NCI-H1417 treated with DMSO at 0.1 percent for 48 hours (cell line): ENCODE measurements around the gene F2RL2.
"Not testable (repeated sequence)": the region's sequence is repeated elsewhere in the genome, so short reads cannot be mapped to it uniquely, and the experiment has no call there.

Experiments used
- DNase-seq: peaks from one replicate; lab custom pipeline; 2025; lab: John Stamatoyannopoulos, UW

F2RL2 gene

DNA sequence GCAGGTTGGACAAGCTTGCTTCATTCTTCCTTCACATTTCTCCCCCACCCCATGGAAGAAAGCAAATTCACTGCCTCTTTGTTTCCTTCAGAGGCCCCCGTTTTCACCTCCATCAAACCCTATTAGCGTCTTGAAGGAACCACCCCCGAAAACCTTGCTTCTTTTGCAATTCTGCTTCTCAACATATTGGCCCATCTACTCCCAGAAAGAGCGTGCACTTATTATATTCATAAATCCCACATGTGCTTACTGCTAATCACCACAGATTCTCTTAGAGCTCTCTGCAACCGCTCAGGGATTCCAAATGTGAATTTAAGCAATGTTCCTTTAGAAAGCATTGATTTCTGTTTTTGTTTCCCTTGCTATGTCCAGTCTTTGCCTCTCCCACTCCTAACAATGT, 1.1 kb downstream of the F2RL2 start:
- no peak for DNase-seq

GRCh38 chr5:76620166-76620565, 3.0 kb downstream of the F2RL2 start:
- no peak for DNase-seq

GRCh38 chr5:76617675-76618074, 5.5 kb downstream of the F2RL2 start:
- DNase-seq, result no peak

GRCh38 chr5:76617229-76617628, 6.0 kb downstream of the F2RL2 start:
- no peak for DNase-seq

- DNase-seq, result no peak
Observed at GRCh38 chr5:76616206-76616605, 7.0 kb downstream of the F2RL2 start.

GRCh38 chr5:76615759-76616158, 7.4 kb downstream of the F2RL2 start:
- DNase-seq, result no peak

- no peak for DNase-seq
Observed at GRCh38 chr5:76612942-76613341, 10.3 kb downstream of the F2RL2 start.

GRCh38 chr5:76610196-76610595, 13.0 kb downstream of the F2RL2 start:
- DNase-seq, result no peak

DNA sequence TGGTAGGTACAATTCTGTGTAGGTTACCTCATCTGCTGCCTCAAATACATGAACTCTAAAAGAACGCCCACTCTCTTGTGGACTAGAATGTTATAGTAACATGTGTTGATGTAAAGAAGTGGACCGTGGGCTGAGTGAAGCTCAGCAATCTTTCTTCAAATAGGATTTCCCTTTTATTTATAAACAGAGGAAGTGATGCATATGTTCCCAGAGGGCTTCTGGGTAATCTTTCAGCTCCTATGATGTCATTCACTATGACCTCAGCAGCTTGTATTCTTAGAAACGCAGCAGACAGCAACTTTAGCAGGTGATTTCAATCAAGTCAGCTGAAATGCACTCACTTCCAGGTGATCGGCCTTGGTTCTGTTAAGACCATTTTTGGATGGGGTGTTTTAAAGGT, 14.4 kb downstream of the F2RL2 start:
- DNase-seq, result no peak

DNA sequence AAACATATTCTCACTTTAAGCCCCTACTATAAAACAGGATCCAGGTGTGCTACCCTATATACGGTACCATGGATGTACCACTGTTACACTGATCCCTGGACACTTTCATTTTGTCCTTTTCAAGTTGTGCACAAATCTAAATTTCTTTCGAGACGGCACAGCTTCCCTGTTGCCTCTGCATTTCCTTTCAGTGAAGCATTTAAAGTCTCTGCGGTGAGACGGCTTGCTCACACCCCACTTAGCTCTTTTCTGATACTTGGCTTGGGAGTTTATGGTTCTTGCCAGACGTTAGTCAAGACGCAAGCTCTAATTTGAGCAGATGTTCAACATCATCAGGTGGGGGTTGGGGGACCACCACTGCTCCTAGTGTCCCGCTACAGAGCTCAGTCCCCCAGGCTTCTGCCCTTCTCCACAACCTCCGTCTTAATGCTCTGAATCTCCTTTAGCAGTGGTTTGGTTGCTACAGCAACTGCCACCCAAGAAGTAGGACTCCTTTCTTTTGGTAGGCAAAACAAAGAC, 15.8 kb downstream of the F2RL2 start:
- DNase-seq, result no peak

DNA sequence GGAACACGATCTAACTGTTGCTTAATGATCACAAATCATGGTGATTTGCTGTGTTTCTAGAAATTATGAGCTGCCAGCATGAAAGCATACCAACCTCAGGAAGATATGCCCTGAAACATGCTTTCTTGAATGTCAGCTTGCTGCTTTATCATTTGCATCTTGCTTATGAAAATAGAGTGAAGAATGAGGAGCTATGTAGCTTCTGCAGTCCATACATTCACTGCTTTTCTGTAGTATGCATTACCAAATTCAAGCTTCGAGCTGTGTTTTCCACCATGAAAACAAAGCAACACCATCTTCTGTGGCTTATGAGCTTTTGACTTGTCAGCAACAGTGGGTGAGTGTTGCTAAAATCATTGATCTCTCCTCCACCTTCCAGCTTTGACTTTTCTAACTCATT, 16.5 kb downstream of the F2RL2 start:
- DNase-seq, result no peak

GRCh38 chr5:76604838-76605237, 18.4 kb downstream of the F2RL2 start:
- no peak for DNase-seq

DNA sequence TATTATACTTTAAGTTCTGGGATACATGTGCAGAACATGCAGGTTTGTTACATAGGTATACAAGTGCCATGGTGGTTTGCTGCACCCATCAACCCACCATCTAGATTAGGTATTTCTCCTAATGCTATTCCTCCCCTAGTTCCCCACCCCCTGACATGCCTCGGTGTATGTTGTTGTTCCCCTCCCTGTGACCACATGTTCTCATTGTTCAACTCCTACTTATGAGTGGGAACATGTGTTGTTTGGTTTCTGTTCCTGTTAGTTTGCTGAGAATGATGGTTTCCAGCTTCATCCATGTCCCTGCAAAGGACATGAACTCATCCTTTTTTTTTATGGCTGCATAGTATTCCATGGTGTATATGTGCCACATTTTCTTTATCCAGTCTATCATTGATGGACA, 19.2 kb downstream of the F2RL2 start:
- not testable (repeated sequence) for DNase-seq

- DNase-seq, result no peak
Observed at GRCh38 chr5:76602094-76602726, 21.0 kb downstream of the F2RL2 start.

DNA sequence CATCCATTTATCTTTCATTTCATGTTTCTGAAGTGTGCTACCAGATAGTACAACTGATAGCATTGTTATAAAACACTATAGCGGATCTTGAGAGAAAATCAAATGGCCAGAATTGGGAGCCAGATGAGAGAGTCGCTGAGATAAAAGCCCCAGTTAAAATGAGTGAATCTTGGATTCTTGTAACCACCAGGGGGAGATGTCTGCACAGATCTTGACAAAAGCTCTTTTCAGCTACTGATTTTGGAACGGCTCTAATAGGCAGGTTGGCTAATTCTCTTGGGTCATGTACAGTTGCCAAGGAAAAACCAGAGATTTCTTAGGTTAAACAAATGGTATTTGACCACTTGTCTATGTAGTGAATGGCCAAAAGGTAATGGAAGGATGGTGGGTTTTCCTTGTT, 21.7 kb downstream of the F2RL2 start:
- DNase-seq, result no peak

GRCh38 chr5:76600716-76601115, 22.5 kb downstream of the F2RL2 start:
- no peak for DNase-seq

DNA sequence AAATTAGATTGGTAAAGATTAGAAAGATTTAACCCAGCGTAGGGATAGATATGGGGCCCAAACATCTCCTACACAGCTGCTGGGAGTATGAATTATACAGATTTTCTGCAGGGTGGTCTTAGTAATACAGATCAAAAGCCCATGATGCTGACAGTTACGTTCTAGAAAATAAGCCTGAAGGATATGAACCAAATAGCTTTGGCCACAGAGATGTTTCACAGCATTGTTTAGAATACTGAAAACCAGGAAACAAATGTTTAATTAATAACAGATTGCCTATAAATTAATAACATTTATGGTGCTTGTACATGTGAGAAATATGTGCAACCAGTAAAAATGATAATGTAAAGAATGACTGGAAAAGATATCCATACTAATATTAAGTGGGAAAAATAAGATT, 24.7 kb downstream of the F2RL2 start:
- no peak for DNase-seq

DNA sequence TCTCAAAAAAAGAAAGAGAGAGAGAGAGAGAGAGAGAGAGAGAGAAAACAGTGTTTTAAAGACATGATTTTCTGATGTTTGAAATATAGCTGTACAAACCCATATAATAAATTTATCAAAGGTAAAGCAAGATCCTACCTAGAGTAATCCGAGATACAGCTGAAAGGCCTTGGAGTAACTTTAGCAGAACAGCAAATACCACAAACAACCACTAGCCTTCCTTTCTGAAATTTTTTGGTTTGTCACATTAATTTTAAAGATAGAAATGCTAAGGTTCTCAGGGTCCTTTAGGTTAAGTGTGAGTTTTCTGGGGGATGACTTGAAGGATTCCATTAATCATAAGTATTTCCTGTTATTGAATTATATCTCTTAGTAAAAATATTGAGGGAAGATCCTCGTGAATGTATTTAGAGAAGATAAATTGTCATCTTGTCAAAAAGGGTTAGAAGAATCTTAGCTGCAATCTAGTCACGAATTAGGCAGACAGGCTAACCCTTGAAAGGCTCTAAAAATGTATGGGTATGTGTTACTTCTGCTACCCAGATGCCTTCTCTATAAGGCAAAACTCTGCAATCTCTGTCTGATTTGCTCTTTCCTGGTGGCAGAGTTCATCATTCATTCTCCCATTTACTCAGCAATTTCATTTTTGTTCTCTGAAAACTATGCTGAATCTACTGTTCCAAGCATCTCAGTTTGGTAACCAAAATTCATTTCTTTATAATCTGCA, 27.3 kb downstream of the F2RL2 start:
- DNase-seq, result no peak

DNA sequence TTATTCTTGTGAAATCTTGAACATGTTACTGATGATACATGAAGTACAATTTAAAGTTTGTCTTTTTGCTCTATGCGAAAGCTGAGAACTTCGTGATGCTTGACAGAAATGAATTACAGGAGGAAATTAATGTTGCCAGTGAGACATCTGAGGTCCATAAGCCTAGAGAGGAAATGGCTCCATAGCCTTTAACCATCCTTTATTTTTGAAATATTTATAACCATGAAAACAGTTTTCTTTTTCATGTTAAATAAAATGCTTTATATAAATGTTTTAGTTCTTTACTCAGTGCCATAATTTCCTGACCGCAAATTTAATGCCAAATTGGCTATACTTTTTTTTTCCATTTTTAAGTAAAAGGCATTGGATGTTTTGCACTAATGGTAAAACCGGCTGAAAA, 29.1 kb downstream of the F2RL2 start:
- no peak for DNase-seq

DNA sequence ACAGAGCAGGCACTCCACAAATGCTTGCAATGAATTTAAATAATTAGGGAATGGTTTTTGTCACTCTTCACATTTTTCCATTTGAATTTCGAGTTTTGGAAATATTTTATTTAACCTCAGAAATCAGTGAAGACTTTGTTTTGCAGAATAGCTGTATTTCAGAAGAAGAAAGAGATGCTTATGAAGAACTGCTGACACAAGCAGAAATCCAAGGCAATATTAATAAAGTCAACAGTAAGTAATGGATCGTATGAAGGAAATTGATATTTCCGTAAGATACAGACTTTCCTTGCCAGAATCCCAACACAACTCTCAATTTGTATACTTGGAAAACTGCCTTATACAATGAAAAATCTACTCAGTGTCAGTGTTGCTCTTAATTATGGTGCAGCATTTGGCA, 30.5 kb downstream of the F2RL2 start:
- DNase-seq, result no peak

DNA sequence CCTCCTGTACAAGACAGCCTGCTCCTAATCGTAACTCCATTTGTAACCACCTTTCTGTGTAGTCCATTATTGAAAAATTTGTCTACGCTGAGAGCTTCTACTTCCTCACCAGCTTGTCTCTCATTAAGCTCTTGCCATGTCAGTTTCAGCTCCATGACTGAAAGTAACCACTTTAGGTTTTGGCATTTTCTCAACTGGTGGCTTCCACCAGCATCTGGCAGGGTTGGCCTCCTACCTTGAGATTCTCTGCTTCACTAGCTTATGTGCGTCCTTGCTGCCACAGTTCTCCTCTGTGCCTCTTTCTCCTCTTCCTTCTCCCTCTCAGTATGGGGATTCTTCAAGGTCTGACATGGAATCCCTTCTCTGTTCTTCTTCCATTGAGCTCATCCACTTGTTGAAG, 31.8 kb downstream of the F2RL2 start:
- no peak for DNase-seq

GRCh38 chr5:76590027-76590426, 33.2 kb downstream of the F2RL2 start:
- DNase-seq, result no peak

GRCh38 chr5:76586531-76586930, 36.7 kb downstream of the F2RL2 start:
- no peak for DNase-seq

DNA sequence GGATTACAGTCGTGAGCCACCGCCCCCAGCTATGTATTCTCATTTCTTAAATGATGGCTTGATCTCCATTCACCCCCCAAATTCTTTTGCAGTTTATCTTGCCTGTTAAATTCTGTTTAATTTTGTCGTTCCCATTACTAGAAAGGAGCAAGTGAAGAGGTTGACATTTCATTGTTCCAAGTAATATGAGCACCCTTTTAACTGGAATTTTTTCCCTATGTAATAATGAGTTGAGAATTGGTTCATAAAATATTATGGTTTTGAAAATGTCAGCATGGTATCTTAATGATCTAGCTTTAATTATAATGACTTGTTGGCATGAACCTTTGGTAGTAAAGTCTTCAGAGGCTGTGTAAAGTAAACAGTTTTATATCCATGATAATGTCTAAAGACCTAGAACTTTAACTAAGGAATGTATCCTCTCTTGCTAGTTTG, 37.4 kb downstream of the F2RL2 start:
- no peak for DNase-seq
